Measurements from ENCODE around the gene DPP8. TPM values are rescaled to one million over a fixed set of nuclear protein-coding genes. Genes with fewer than 3 reads are reported as not detected.

Gene DPP8
- polyA plus RNA-seq, 2 of the 4 experiments (the other 2 are of a cell fraction): 24.4 to 41.8 TPM

DNA sequence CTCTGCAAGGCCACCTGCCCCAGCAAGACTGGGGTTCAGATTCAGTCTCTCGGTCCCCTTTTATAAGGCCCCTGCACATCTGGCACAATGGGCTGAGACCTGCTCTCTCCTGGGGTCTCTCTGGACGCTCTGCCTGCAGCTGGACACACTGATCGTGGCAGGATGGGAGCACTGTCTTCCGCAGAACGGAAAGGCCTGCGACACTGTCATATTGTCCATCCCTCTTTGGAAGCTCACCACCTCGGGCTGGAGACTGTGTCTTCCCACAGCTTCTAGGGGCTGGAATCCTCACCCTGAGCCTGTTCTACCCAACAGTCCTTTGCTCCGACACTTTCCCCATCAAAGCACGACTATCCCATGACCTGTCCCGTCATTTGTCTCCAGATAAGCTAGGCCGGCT is 83.3 kb downstream of the DPP8 start:
- FAIRE-seq: no peak
- ATAC-seq: no peak
- Histone ChIP-seq H3K27ac (no peak overlapping the region), H3K4me3 (no peak overlapping the region), H3K9me3 (no peaks in the 10 kb centered on the region), H3K4me1 (peaks cover 8% of the 10 kb centered on the region), H3K4me2 (no peak overlapping the region)
- TF ChIP-seq ZNF302 (CRISPR knock-in tag; IDR thresholded peaks at IDR 0.05): no peak
- TF ChIP-seq MAZ (IDR thresholded peaks at IDR 0.05; ENCODE audit: borderline replicate concordance, low read depth, low read length): no peak
- TF ChIP-seq, protein P1, sequence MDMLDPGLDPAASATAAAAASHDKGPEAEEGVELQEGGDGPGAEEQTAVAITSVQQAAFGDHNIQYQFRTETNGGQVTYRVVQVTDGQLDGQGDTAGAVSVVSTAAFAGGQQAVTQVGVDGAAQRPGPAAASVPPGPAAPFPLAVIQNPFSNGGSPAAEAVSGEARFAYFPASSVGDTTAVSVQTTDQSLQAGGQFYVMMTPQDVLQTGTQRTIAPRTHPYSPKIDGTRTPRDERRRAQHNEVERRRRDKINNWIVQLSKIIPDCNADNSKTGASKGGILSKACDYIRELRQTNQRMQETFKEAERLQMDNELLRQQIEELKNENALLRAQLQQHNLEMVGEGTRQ (IDR thresholded peaks at IDR 0.05): no peak
- no peak for TF ChIP-seq KDM5A (IDR thresholded peaks at IDR 0.05)
- no peak for TF ChIP-seq HDAC2 (IDR thresholded peaks at IDR 0.05)
- CTCF ChIA-PET: interaction anchor here (0.5 to 14.9 kb wide), 10 partner anchors 9 to 115 kb away, joined by 3 to 149 read pairs (median 4); no protein-coding TSS in a partner anchor
- POLR2A ChIA-PET: no interaction called here
- no peak for DNase-seq (ENCODE audit: low read depth in 1 of 2, low spot score in 1 of 2)
- 80% methylated on average over 11 of the region's 11 CpGs for WGBS (ENCODE audit: missing lambda C conversion rate)

- Histone ChIP-seq H3K4me1 (peaks cover 8% of the 10 kb centered on the region), H3K4me3 (no peak overlapping the region), H3K4me2 (no peak overlapping the region), H3K27ac (no peak overlapping the region), H3K9me3 (no peaks in the 10 kb centered on the region)
- CTCF ChIA-PET: interaction anchor here (1.1 to 14.9 kb wide), 4 partner anchors 31 to 113 kb away, joined by 3 to 149 read pairs (median 4); no protein-coding TSS in a partner anchor
- no peak for ATAC-seq
- TF ChIP-seq BCL3 (IDR thresholded peaks at IDR 0.05) (no peak), BHLHE40 (IDR thresholded peaks at IDR 0.05; ENCODE audit: low read depth, low read length) (no peak), FOSB (CRISPR knock-in tag; IDR thresholded peaks at IDR 0.05) (no peak)
- POLR2A ChIA-PET: no interaction called here
- no peak for FAIRE-seq
- no peak for DNase-seq (ENCODE audit: low read depth in 1 of 2, low spot score in 1 of 2)
These were observed 85.8 kb downstream of the DPP8 start for GRCh38 chr15:65431731-65432130.

DNA sequence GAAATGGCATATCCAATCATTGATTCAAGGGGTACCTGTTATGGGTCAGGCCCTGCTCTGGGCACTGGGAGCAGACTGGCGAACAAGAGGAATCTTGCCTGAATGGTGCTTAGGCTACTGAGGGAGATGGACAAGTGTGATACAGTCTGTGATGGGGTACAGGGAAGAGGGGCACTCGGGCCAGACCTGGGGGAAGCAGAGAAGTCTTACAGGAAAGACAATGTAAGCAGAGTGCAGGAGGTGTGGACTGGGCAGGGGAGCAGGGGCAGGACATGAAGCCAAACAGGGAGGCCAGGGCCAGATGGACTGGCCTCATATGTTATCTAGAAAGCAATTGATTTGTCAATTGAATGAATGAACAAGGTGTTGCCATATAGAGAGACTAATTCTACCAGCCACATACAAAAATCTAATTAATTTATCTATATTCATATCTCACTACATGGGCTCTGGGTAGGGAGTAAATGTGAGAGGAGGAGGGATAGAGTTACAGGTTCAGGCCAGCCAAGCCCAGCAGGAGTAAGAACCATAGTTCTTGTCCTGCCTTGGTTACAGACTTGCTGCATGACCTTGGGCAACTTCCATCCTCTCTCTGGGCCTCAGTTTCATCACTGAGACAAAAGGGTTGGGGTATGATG is 91.2 kb downstream of the DPP8 start:
- TF ChIP-seq MAFK (IDR thresholded peaks at IDR 0.05; ENCODE audit: partially characterized antibody) (no peak), GATA3 (IDR thresholded peaks at IDR 0.05; ENCODE audit: borderline replicate concordance) (no peak), RCOR1 (IDR thresholded peaks at IDR 0.05; ENCODE audit: low read depth, low read length) (no peak), ZFP36 (IDR thresholded peaks at IDR 0.05; ENCODE audit: borderline replicate concordance, partially characterized antibody) (no peak), ESRRA (IDR thresholded peaks at IDR 0.05; ENCODE audit: borderline replicate concordance, low read length) (no peak)
- Histone ChIP-seq H3K4me3 (no peak overlapping the region), H3K4me2 (no peak overlapping the region), H3K9me3 (no peaks in the 10 kb centered on the region), H3K4me1 (peaks cover 11% of the 10 kb centered on the region; the same call in 2 of the 3 replicates), H3K27ac (no peak overlapping the region)
- FAIRE-seq: peak; percentile 7
- 64% methylated on average over 2 of the region's 2 CpGs for WGBS (ENCODE audit: missing lambda C conversion rate)
- ChIA-PET CTCF (interaction anchor here (2.5 to 14.9 kb wide), 2 partner anchors 12 to 26 kb away, joined by 9 to 149 read pairs; no protein-coding TSS in a partner anchor), POLR2A (no interaction called here)
- no peak for DNase-seq (ENCODE audit: low read depth in 1 of 2, low spot score in 1 of 2)
- no peak for ATAC-seq

GRCh38 chr15:65424683-65425082 is 92.8 kb downstream of the DPP8 start:
- Histone ChIP-seq H3K4me3 (no peak overlapping the region), H3K4me1 (peaks cover 26% of the 10 kb centered on the region), H3K4me2 (no peak overlapping the region), H3K9me3 (no peaks in the 10 kb centered on the region), H3K27ac (no peak overlapping the region)
- DNase-seq (ENCODE audit: low read depth in 1 of 2, low spot score in 1 of 2) (no peak), ATAC-seq (no peak), FAIRE-seq (no peak)
- TF ChIP-seq JUN (IDR thresholded peaks at IDR 0.05) (no peak), ZNF302 (CRISPR knock-in tag; IDR thresholded peaks at IDR 0.05) (no peak), MAFK (IDR thresholded peaks at IDR 0.05; ENCODE audit: partially characterized antibody) (no peak), HOXA7 (CRISPR knock-in tag; IDR thresholded peaks at IDR 0.05) (no peak), TP53 (CRISPR knock-in tag; IDR thresholded peaks at IDR 0.05) (no peak), RNF2 (IDR thresholded peaks at IDR 0.05; ENCODE audit: borderline replicate concordance, low read depth) (no peak), ZFP36 (IDR thresholded peaks at IDR 0.05; ENCODE audit: borderline replicate concordance, partially characterized antibody) (no peak), CHD2 (IDR thresholded peaks at IDR 0.05; ENCODE audit: low read length, partially characterized antibody) (no peak)
- TF ChIP-seq, protein P2, sequence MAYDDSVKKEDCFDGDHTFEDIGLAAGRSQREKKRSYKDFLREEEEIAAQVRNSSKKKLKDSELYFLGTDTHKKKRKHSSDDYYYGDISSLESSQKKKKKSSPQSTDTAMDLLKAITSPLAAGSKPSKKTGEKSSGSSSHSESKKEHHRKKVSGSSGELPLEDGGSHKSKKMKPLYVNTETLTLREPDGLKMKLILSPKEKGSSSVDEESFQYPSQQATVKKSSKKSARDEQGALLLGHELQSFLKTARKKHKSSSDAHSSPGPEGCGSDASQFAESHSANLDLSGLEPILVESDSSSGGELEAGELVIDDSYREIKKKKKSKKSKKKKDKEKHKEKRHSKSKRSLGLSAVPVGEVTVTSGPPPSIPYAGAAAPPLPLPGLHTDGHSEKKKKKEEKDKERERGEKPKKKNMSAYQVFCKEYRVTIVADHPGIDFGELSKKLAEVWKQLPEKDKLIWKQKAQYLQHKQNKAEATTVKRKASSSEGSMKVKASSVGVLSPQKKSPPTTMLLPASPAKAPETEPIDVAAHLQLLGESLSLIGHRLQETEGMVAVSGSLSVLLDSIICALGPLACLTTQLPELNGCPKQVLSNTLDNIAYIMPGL (CRISPR knock-in tag; IDR thresholded peaks at IDR 0.05; ENCODE audit: borderline replicate concordance): no peak
- TF ChIP-seq, protein P3, sequence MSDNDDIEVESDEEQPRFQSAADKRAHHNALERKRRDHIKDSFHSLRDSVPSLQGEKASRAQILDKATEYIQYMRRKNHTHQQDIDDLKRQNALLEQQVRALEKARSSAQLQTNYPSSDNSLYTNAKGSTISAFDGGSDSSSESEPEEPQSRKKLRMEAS (IDR thresholded peaks at IDR 0.05): no peak
- WGBS (ENCODE audit: missing lambda C conversion rate): 94% methylated on average over 5 of the region's 5 CpGs
- POLR2A ChIA-PET: no interaction called here
- CTCF ChIA-PET: no interaction called here

All from A549 (cell line).